ENCODE results near the gene PRUNE2. TPM values are rescaled to one million over a fixed set of nuclear protein-coding genes. Genes with fewer than 3 reads are reported as not detected.

Gene PRUNE2
- polyA plus RNA-seq, 3 donors, result 0.72 to 1.8 (median 1.5) TPM

DNA sequence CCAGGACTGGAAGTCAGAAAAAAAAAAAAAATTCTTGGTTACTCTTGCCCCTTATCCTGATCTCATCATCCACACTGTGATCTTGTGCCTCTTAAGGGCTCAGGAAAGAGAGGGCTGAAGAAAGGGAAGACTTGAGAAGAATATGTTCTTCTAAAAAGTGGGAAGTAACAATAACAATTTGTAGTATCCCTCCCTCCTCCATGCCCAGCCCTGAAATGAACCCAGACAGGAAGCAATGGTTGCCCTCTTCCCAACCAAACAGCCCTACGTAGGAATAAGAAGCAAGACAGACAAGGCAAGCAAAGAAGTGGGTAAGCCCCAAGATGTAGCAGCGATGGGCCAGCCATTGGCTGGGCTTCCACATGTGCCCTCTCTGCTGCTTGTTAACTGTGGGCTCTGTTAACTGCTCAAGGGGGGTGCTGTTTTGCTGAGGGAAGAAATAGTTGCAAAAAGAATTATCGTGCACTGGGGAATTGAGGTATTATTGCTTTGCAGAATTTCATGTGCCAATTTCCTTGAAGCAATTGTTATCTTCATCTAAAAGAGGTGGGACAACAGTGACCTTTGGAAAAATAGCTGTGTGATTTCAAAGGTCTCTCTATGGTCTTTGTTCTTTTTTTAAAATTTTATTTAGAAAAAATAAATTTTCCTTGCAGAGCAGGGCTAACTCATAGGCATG is 288.3 kb downstream of the PRUNE2 start:
- H4K20me1 ChIP-seq (ENCODE audit: insufficient read depth, low read length), result no peaks in the 10 kb centered on the region
- TF ChIP-seq, protein P1, sequence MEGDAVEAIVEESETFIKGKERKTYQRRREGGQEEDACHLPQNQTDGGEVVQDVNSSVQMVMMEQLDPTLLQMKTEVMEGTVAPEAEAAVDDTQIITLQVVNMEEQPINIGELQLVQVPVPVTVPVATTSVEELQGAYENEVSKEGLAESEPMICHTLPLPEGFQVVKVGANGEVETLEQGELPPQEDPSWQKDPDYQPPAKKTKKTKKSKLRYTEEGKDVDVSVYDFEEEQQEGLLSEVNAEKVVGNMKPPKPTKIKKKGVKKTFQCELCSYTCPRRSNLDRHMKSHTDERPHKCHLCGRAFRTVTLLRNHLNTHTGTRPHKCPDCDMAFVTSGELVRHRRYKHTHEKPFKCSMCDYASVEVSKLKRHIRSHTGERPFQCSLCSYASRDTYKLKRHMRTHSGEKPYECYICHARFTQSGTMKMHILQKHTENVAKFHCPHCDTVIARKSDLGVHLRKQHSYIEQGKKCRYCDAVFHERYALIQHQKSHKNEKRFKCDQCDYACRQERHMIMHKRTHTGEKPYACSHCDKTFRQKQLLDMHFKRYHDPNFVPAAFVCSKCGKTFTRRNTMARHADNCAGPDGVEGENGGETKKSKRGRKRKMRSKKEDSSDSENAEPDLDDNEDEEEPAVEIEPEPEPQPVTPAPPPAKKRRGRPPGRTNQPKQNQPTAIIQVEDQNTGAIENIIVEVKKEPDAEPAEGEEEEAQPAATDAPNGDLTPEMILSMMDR (IDR thresholded peaks at IDR 0.05), result no peak
- no peak overlapping the region for H3K9ac ChIP-seq (ENCODE audit: insufficient read depth, low read length, poor library complexity, severe bottlenecking)
- Mint-ChIP-seq H3K4me1 (peaks cover 57% of the 10 kb centered on the region), H3K27me3 (ENCODE audit: low read depth in 3 of 3) (no peaks in the 10 kb centered on the region), H3K4me3 (no peak overlapping the region), H3K36me3 (peaks cover 0 to 2% of the 10 kb centered on the region in 2 donors), H3K27ac (peak overlapping the region in 4 of 7 donors; percentile 10 to 59 (median 42)), H3K9me3 (peaks cover 0 to 3% (median 0%) of the 10 kb centered on the region in 7 donors)
- peaks cover 45 to 59% of the 10 kb centered on the region in 2 donors for H3K4me1 ChIP-seq (ENCODE audit: control insufficient read depth in 1 of 2, insufficient read depth in 2 of 2, low read length in 2 of 2)
- H3K27me3 ChIP-seq (ENCODE audit: control insufficient read depth in 2 of 2, insufficient read depth in 2 of 2, low read length in 2 of 2), result no peaks in the 10 kb centered on the region
- H3K36me3 ChIP-seq (replicated peaks in 1 of 2; ENCODE audit: control insufficient read depth in 1 of 2, insufficient read depth in 2 of 2, low read length in 2 of 2), result no peaks in the 10 kb centered on the region
- H2AFZ ChIP-seq (ENCODE audit: insufficient read depth, low read depth, low read length, poor library complexity, severe bottlenecking), result no peak overlapping the region
- no peaks in the 10 kb centered on the region for H3K79me2 ChIP-seq (ENCODE audit: insufficient read depth, low read length)
- no peak overlapping the region for H3K4me2 ChIP-seq (replicated peaks; ENCODE audit: extremely low read depth, low read length, poor library complexity, severe bottlenecking)
- no peak overlapping the region for H3K4me3 ChIP-seq (replicated peaks in 1 of 3; ENCODE audit: low read depth in 2 of 3, low read length in 3 of 3)
- intact Hi-C loops (cut with micrococcal nuclease), result no loop called here
- DNase-seq, result no peak
- 100% methylated on average over 1 of the region's 3 CpGs for WGBS (ENCODE audit: insufficient coverage)
- no peak overlapping the region for H3K27ac ChIP-seq (ENCODE audit: low read depth in 1 of 2, low read length in 2 of 2)
- no peaks in the 10 kb centered on the region for H3K9me3 ChIP-seq (replicated peaks in 1 of 2; ENCODE audit: control insufficient read depth in 1 of 2, insufficient read depth in 1 of 2, low read length in 2 of 2)

DNA sequence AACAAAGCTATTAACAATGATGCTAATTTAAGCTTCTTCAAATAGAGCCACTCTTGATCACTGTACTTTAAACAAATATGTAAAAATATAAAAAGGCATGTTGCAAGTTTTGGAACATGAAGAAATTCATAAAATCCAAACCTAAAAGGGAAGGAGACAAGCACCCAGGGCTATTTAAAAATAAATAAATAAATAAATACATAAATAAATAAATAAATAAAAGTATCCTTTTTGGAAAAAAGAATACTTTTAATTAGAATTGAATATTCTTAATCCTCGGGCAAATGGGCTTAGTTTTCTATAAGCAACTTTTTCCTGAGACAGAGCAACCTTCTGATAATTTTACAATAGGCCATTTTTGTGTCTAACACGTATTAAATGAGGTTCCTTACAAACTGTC is 289.1 kb downstream of the PRUNE2 start:
- H3K27ac ChIP-seq (ENCODE audit: low read depth in 1 of 2, low read length in 2 of 2), result no peak overlapping the region
- no CpG with 5 or more reads among the region's 2 CpGs for WGBS (ENCODE audit: insufficient coverage)
- H3K27me3 Mint-ChIP-seq (ENCODE audit: low read depth in 3 of 3), result no peaks in the 10 kb centered on the region
- intact Hi-C loops (cut with micrococcal nuclease), result no loop called here
- no peaks in the 10 kb centered on the region for H3K27me3 ChIP-seq (ENCODE audit: control insufficient read depth in 2 of 2, insufficient read depth in 2 of 2, low read length in 2 of 2)
- H3K9ac ChIP-seq (ENCODE audit: insufficient read depth, low read length, poor library complexity, severe bottlenecking), result no peak overlapping the region
- H3K9me3 Mint-ChIP-seq, result peaks cover 0 to 3% (median 0%) of the 10 kb centered on the region in 7 donors
- no peaks in the 10 kb centered on the region for H4K20me1 ChIP-seq (ENCODE audit: insufficient read depth, low read length)
- H3K79me2 ChIP-seq (ENCODE audit: insufficient read depth, low read length), result no peaks in the 10 kb centered on the region
- H3K9me3 ChIP-seq (replicated peaks in 1 of 2; ENCODE audit: control insufficient read depth in 1 of 2, insufficient read depth in 1 of 2, low read length in 2 of 2), result no peaks in the 10 kb centered on the region
- H3K36me3 ChIP-seq (replicated peaks in 1 of 2; ENCODE audit: control insufficient read depth in 1 of 2, insufficient read depth in 2 of 2, low read length in 2 of 2), result no peaks in the 10 kb centered on the region
- no peak for DNase-seq
- TF ChIP-seq, protein P1 (IDR thresholded peaks at IDR 0.05), result no peak
- no peak overlapping the region for H3K27ac Mint-ChIP-seq
- H3K4me3 Mint-ChIP-seq, result no peak overlapping the region
- peaks cover 45 to 55% of the 10 kb centered on the region in 2 donors for H3K4me1 ChIP-seq (ENCODE audit: control insufficient read depth in 1 of 2, insufficient read depth in 2 of 2, low read length in 2 of 2)
- no peak overlapping the region for H2AFZ ChIP-seq (ENCODE audit: insufficient read depth, low read depth, low read length, poor library complexity, severe bottlenecking)
- peaks cover 0 to 2% of the 10 kb centered on the region in 2 donors for H3K36me3 Mint-ChIP-seq
- H3K4me1 Mint-ChIP-seq, result peaks cover 55% of the 10 kb centered on the region
- H3K4me3 ChIP-seq (replicated peaks in 1 of 3; ENCODE audit: low read depth in 2 of 3, low read length in 3 of 3), result no peak overlapping the region
- H3K4me2 ChIP-seq (replicated peaks; ENCODE audit: extremely low read depth, low read length, poor library complexity, severe bottlenecking), result no peak overlapping the region

Measured in CD14-positive monocyte (primary cell).